Hypothalamus (tissue), 51 donors: ENCODE results near the gene LRRN2.
"Not testable (repeated sequence)": the region's sequence is repeated elsewhere in the genome, so short reads cannot be mapped to it uniquely, and the experiment has no call there.

Source experiments
- DNase-seq, 51 donors: peaks; one replicate each; lab custom pipeline; 2025; lab: John Stamatoyannopoulos, UW

Gene LRRN2

DNA sequence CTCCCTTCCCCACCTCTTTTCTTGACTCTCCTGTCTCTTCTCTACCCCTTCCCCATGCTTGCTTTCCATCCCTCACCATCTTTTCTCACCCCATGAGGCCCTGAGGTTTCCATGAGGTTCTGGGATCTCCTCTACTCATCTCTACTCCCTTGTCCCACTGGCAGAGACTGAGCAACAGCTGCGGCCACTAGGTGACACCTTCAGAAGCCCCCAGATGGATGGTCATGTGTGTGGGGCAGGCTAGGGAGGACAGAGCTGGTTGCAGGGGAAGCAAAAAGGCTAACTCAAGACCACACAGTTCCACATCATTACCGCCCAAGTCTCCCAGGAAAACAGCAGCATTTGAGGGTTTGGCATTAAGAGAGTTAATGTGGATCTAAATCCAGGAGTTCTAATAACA, 45.0 kb downstream of the LRRN2 start:
- DNase-seq: no peak

DNA sequence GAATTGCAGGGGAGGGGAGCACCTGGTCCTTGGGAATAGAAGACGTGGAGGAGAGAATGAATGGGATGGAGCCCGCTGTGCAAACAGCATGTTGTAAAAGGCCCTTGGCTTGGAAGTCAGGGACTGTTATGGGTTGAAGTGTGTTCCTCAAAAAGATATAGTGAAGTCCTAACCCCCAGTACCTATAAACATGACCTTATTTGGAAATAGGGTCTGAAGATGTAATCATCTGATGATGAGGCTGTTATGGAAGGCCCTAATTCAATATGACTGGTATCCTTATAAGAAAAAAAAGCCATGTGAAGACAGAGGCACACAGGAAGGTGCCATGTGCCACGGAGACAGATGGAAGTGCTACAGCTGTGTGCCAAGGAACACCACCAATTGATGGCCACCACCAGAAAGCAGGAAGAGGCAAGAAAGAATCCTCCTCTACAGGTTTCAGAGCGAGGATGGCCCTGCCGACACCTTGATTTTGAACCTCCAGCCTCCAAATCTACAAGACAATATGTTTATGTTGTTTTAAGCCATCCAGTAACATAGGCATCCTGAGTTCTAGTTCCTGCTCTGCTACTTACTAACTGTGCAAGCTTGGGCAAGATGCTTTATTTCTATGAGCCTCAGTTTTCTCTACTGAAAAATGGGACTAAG, 51.2 kb downstream of the LRRN2 start:
- no peak for DNase-seq

DNA sequence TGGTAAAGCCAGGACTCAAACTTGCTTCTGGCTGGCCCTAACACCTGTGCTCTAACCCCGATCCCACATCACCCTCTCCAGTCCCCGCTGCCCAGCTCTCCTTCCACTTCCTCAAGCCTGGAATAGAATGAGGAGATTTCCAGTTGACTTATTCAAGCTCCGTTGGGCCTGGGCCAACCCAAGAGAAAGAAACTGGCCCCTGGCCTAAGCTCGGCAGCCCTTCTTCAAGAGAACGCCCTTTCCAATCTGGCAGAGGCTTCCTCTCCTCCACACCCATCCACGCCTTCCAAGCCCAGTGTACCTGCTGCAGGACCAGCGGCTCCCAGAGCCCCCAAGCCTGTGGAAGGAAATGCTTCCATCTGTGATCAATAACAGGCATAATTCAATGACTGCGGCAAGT, 51.9 kb downstream of the LRRN2 start:
- DNase-seq: peak in 20 of 51 donors; percentile 6 to 58 (median 36)

DNA sequence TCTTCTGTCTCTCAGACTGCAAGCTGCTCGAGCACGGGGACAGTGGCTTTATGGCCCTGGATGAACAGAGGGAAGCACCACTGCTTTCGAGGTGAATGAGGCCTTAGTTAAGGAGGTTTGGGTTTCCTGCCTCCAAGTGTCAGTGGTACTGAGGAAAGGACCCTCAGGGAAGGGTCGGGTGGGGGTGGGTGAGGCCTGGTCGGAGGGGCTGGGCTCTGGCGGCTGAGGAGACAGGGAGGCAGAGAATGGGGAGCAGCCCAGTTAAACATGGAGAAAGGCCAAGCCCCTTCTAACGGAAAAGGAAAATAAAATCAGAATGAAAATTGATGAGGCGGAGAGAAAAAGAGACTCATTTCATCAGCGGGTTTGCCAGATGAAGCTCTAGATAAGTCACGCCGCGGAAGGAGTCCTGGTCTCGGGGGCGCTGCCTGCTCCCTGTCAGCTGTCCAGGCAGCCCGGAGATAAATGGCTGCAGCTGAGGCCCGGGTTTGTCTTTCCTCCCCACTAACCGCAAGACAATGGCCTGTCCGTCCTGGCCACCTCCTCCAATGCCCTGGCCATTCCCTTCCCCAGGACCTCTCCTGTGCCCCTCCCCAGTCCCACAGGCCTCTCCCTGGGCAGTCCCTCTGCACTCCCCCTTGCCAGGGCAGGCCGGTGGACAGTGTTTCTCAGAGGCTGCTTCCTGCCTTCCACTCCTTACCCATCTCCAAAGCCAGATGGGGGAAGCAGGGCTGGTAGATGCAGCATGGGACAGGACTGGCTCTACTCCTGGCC, 55.2 kb downstream of the LRRN2 start:
- no peak for DNase-seq

DNA sequence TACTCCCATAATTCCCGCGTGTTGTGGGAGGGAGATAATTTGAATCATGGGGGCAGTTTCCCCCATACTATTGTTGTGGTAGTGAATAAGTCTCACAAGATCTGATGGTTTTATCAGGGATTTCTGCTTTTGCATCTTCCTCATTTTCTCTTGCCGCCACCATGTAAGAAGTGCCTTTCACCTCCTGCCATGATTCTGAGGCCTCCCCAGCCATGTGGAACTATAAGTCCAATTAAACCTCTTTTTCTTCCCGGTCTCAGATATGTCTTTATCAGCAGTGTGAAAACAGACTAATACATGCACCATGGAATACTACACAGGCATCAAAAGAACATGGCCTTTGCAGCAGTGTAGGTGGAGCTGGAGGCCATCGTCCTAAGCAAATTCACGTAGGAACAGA, 56.1 kb downstream of the LRRN2 start:
- DNase-seq: not testable (repeated sequence)

DNA sequence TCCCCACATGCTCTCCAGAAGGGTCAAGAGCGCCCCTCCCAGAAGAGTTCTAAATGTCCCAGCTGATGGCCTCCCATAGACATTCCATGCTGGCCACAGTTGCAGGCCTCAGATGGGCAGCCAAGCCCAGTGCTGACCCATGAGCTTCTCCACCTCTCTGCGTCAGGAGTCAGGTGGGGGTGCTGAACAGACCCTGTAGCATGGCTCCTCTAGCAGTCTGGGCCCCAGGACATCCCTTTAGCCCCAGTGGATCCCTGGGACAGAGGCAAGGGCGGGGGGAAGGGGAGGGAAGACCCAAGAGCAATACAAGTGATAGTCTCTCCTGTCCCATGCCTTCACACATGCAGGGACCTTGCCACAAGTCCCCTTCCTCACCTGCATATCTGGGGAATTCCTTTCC, 56.7 kb downstream of the LRRN2 start:
- no peak for DNase-seq

DNA sequence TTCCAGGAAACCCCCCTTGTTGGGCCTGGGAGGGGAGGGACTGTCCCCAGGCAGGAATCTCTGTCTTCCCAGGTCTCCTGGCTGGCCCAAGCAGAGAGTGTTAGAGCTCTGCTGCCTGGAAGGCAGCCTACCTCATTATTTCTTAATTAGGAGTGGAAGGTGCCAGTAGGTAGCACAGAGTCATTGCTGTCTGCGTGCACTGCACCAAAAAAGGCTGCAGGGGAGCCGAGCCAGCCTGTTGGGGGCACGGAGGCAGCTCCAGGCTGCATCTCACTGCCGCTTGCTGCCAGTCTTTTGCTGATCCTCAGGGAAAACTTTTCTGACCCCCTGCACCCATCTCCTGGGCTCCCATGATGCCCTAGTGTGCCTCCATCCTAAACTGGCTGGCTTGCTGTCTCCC, 58.1 kb downstream of the LRRN2 start:
- no peak for DNase-seq

DNA sequence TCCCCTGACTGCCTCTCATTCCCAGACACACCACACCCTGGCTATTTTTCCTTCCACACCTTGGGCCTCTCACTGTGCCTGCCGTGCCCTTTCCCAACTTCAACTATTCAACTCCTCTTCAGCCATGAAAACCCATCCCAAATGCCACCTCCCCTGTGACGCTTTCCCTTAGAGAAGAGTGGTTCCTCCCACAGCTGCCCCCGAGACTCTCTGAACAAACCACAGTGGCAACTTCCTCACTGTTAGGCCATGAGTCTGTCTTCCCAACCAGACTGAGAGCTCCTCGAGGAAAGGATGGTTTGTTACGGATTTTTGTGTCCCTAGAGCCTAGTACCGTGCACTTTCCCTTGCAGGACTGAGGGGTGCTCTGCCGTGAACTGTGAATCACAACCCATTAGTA, 59.2 kb downstream of the LRRN2 start:
- no peak for DNase-seq

DNA sequence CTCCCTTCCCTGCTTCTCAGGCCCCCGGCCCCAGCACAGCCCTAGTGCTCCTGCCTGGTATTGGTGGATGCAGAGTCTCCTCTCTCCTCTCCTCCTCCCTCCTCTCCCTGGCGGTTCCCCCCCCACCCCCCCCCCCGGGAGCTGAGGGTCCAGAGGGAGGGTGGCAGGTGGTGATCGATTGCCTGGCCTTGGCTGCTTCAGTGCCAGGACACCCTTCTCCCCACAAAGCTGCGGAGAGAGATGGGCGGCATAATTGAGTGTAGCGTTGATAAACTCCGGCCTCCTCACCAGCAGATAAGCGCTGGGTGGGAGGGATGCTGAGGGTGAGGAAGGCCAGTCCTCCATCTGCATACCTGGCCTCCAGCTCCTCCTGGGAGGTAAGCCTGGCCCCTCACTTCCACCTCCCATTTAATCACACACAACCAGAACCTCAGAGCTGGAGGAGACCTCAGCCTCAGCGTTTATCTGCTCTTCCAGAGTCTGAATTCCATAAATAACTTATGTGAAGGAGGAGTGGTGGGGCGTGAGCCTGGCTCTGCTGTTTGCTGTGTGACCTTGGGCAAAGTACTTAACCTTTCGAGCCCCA, 60.8 kb downstream of the LRRN2 start:
- no peak for DNase-seq

DNA sequence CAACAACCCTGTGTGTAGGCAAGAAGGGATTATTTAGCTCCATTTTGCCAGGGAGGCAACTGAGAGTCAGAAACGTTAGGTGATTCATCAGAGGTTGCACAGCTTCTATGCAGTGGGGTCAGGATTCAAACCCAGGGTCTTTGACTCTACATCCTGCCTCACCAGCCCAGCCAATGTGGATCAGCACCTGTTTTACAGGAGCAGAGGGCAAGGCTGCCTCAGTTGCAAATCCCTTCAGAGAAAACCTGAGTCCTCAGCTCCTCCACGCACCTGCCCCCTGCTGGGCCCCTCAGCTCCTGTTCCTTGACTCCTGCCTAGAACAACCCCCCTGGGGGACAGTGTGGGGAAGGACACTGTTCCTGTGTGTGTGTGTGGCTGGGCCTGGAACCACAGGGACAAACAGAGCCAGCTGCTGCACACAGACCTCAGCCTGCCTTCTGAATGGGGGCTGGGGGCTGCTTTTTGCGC, 61.6 kb downstream of the LRRN2 start:
- no peak for DNase-seq

DNA sequence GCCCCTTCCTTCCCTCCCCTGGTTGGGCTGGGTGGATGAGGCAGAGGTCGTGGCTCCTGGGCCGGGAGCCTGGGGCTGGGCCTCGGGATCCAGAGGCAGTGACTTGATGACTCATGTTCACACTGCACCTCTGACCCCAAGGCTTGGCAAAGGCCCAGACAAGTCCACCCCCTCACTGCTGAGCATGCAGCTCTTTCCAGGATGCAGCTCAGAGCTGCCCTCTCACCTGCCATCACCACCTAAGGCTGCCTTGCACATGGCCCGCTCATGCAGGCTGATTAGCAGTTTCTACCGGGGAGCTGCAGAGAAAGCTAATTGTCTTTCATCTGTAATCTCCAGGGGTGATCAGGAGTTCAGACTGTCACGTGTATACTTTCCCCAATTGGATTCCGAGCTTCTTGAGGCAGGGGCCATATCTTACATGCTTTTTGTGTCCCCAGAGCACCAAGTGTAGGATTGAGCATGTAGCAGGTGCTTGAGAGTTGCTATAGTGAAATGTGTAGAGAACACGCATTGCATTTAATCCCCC, 62.1 kb downstream of the LRRN2 start:
- DNase-seq: peak in 1 of 51 donors; percentile 34

DNA sequence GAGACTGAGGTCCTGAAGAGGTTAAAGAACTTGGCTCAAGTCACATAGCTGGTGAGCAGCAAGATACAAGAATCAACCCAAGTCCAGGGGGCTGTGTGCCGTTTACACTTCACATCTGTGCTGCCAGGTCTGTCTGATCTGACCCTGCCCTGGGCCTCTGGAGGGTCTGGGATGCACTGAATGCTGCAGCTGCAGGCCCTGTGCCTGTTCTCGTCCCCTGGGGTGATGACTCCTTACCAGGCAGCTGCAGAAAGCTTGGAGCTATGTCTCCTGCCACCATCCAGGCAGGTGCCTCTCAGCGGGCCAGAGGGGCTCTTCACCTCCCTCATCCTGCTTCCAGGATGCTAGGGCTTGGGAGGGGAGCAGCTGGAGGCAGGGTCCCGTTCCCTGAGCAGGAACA, 63.5 kb downstream of the LRRN2 start:
- no peak for DNase-seq

DNA sequence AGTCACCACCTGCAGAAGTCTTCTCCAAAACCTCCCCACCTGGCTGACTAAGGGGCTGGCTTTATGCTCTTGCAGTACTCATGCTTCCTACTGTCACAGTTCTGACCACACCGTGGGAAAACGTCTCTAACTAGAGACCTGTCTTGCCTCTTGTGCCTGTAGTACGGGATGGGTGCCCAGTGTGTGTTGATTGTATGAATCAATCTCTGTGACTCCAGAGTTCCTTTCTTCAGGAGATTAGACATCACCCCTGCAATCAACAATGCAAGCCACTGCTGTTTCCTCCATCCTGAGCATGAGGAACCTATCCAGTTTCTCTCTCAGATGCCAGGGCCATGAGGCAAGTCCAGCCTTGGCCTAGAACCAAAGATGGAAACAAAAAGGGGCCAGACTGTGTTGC, 64.1 kb downstream of the LRRN2 start:
- DNase-seq: no peak

DNA sequence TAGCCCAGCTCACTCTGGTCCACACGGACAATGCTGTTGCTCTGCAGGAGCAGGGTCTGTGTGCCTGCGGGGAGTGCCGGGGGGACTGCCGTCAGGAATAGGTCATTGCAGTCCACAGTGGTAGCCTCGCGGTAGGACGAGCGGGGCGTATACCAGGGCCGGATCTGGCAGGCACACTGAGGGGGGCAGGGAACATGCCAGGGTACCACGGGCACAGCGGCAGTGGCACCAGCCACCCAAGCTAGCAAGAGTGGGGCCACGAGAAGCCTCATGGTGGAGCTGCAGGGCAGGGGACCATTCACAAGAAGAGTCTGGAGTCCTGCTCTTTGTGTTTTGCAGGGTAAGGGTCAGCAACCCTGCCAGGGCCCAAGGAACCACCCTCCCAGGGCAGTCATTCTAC, 65.8 kb downstream of the LRRN2 start:
- peak in 2 of 51 donors; percentile 7 to 30 for DNase-seq

DNA sequence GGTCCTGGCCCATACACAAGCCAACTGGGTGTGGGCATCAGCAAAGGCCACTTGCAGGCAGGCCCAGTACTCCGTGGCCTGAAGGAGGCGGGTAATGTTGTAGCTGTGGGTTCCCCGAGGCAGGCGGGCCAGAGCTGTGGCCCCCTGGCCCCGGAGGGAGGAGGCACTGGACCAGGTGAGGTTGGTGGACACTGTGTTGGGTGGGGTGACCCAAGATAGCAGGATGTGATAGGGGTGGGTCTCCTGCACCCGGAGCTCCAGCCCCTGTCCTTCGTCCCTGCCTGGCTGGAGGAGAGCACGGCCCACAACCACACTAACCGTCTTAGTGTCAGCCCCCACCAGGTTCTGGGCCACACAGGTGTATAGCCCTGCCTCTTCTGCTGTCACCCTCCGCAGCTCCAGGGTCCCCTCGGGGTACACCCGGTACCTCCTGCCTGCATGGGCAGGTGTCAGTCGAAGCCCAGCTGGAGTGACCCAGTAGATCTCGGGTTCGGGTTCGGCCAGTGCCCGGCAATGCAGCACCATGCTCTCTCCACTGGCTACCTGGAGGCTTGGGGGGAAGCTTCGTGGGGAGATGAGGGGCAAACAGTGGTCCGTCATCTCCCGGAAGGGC, 67.3 kb downstream of the LRRN2 start:
- no peak for DNase-seq

DNA sequence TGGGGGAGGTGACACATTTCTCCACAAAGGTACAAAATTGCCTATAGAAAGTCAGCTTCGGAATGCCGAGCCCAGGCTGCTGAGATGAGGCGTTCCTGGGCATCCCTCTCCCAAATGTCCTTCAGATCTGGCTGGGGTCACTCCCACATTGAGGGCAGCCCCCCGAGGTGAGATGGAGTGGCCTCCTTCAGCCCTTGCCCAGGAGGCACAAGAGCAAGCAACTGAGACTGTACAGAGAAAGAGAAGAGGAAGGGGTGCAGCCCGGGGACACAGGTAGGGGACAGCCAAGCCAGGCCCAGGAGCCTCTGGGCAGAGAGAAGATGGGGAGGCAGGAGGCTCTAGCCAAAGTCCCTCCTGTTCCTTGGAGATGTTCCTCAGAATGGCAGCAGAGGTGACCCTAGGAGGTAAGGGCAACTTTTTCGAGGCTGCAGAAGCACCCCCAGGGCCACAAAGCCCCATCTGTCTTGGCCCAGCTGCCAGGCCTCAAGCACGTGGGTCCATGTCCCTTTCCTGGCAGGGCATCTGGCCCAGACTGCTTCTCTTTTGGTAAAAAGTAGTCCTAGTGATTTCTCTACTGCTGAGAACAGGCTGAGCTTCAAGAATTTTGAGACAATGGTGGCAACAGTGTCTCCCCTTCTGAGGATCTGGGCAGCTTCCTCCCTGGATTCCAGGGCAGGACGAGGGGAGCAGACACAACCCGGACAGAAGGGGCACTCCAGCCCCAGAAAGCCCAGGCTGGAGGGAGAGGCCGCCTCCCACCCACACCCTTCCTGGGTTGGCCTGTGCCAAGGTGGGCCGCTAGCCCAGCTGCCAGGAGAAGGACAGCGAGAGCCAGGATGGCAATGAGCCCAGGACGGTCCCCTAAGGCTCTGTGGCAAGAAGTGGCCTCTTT, 68.0 kb downstream of the LRRN2 start:
- DNase-seq: peak in 31 of 51 donors; percentile 14 to 84 (median 51)

DNA sequence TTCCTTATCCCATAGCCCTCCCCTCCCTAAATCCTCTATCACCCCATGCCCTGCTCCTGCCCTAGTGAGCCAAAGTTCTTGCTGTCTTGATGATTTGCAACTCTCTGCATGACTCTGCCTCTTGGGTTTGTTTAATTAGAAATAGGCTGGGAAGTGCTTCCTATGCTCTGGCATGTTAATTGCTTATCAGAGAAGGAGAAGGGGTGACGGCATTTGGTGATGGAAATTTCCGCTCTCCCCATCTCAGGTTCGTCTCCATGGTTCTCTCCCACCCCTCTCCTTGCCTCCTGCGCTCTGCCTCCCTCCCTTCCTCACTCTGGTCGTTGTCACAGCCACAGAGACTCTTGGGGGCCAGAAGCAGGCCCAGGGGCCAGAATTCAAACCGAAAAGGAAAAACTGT, 68.9 kb downstream of the LRRN2 start:
- DNase-seq: no peak

DNA sequence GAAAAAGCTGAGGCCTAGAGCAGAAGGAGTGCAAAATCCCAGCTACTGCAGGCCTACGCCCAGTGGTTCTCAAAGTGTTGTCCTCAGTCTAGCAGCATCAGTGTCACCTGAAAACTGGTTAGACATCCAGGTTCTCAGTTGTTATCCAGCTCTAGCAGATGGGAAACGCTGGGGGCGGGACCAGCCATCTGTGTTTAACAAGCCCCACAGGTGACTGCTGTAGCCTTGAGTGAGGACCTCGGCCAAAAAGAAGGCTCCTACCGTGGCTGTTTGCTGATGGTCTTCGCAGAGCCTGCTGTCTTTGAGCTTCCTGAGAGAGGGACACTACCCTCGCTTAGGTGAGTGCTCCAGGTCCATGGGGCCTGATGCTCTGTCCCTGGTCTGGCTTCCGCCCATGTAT, 69.7 kb downstream of the LRRN2 start:
- no peak for DNase-seq

DNA sequence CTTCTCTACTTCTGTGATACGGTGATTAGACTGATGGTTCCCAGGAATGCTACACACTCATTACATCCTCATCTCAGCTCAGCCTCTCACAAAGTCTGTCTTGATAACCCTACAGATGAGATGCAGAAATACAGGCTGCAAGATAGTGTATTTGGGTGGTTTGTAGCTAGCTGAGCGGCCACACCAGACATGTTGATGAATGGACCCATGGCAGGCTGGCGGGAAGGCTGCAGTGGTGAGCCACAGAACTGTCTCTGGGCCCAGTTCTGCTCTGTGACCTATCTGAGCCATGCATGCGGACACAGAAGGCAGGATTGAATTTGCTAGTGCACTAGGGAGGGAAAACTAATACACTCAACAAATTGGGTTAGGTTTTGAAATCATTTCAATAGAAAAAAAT, 71.9 kb downstream of the LRRN2 start:
- DNase-seq: no peak

DNA sequence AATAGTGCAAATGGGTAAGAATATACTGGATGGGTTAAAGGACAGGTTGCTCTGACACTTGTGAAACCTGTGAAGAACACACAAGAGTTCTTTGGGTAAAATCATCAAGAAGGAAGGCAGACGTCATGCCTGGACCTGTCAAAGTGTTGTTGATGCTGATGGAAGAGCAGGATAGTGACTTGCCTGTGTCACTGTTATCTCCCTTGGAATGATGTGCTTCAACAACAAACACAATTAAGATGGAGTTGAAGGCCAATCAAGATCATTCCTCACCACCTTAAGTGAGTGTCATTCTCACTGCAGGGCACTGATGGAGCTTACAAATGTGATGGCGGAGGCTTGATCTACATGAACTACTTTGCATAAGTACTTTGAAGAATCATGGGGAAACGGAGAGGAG, 73.2 kb downstream of the LRRN2 start:
- DNase-seq: no peak
